ENCODE results near the gene CCL11.
"Not testable (repeated sequence)": the region's sequence is repeated elsewhere in the genome, so short reads cannot be mapped to it uniquely, and the experiment has no call there.

CCL11 gene

GRCh38 chr17:34312080-34312479, 26.5 kb downstream of the CCL11 start:
- no peak for DNase-seq

DNA sequence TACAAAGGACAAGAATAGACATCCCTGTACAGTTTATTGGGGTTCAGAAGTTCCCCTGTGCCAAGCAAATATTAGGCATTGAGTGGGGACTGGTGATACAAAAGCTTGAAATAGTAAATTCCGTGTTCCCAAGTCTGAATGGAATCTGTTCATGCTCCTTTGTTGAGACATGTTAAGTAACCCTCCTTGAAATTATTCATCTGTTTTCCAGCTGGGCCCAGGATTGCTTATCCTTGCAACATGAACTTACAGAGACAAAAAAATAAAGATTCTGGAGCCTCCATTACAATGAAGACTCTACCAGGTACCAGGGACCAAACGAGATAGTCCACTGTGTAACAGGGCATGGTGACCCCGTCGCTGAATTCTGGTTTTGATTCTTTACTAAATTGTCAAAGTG, 27.6 kb downstream of the CCL11 start:
- DNase-seq = no peak

DNA sequence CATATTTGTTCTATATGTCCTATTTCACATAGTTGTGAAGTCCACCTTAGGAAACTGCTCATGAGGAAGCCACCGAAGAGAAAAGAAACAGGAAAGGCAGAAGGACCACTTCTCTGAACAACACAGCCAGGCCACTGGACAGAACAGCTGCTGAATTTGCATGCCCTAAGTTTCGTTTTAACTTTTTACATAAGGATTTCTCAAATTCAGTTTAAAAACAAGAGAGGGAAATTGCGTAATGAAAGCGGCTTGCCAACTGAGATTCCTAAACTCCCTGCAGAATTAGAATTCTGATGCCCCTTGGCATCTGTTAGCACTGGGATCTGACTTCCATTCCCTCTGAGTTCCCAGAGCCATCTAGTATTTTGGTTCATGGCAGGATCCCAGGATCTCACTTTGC, 28.7 kb downstream of the CCL11 start:
- no peak for DNase-seq

DNA sequence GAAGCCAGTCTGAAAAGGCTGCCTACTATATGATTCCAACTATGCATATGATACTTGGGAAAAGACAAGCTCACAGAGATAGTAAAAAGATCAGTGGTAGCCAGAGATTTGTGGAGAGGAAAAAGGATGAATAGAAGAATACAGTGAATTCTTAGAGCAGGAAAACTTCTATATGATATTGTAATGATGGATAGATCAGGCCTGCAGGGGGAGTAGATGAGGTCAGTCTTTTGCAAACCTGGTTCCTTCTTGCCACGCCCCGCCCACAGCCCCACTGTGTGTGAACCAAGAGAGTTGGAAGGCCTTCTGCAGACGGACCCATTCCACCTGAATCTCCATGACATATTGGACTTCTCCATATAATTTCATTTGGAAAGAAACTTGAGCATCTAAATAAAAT, 32.9 kb downstream of the CCL11 start:
- no peak for DNase-seq

GRCh38 chr17:34319039-34319483, 33.5 kb downstream of the CCL11 start, which contains the start of gene CCL8:
CCL8 (plus strand) TSS chr17:34319435; CDS start chr17:34319502, 67 bp downstream.
- no peak for DNase-seq

DNA sequence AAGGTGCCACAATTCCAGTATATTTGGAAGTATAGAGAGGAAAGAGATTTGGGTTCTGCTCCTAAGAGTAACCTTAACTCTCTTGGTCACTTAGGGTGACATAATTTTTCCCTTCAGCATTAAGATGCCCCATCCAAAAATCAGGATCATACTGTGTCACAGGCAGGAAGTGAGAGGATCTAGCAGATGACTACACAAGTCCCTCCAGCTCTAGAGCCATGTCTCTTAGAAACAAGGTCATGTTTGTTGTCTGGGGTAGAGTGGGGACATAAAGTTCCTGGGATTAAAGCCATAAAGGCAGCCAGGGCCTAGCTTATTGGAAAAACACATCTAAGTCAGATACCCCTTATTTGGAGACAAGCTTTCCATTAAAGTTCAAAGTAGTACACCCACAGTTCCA, 36.4 kb downstream of the CCL11 start:
- no peak for DNase-seq

- not testable (repeated sequence) for DNase-seq
These were observed 42.0 kb downstream of the CCL11 start for GRCh38 chr17:34327580-34327979.

- no peak for DNase-seq
These were observed 52.2 kb downstream of the CCL11 start for GRCh38 chr17:34337701-34338100.
